C4-2B (cell line): ENCODE measurements around the gene GRID1.

ENCODE experiments used
- H3K27ac ChIP-seq: fragments of 450-650 bp; 2 replicates; pipeline ENCODE4 v1.5.1; 2017
- CTCF ChIP-seq: fragments of 450-650 bp; conservative IDR thresholded peaks from 2 replicates; pipeline ENCODE4 v1.5.1; 2017; ENCODE audit warnings: mild to moderate bottlenecking
- ZFX ChIP-seq: fragments of 450-650 bp; IDR thresholded peaks from 2 replicates; pipeline ENCODE4 v1.6.1; 2017

Gene GRID1

DNA sequence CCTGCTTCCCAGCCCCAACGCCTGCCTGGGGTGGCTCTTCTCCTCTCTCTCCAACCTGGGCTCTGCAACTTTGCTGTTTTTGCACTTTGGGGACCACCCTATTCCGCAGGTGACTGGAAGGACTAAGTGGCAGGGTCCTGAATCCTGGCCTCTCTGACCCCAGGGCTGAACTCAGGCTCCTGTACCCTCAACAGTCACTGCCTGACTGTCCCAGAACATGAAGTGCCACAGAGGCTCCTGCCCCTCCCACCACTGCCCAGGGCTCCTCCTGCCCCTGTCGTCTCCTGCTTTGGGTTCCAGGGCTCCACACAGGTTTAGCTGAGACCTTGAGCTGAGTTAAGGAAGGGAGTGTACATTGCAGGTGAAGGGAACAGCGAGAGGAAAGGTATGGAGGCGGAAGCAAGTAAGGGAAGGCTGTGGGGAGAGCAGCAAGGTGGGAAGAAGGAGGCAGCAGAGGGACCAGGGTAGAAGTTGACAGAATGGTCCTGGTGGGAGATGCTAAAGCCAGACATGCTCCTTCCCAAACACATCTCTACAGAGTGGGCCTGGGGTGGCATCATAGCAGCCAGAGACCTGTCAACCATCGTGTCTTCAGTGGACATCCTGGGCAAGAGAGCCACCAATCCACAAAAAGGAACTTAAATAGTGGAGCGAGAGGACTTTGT is 5.7 kb upstream of the GRID1 start:
- TF ChIP-seq ZFX, result no peak
- no peak for TF ChIP-seq CTCF
- H3K27ac ChIP-seq, result no peak overlapping the region

DNA sequence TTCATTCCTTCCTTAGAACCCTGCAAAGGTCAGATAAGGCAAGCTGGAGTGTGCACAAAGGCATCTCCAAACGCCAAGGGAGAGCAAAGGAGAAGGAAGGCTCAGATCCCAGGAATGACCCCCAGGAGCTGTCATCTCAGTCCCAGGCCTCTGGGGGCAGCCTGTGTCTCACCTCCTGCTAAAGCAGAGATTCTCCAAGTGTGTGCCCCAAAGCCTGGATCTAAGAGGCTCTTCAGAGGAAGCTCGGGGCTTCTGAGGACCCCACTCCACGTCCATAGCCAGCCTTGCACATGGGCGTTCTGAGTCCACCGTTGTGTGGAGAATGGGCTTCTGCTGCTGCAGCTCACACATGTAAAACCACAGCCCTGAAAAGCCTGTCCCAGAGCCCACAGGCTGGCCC is 5.1 kb upstream of the GRID1 start:
- no peak for TF ChIP-seq ZFX
- TF ChIP-seq CTCF, result no peak
- H3K27ac ChIP-seq, result no peak overlapping the region

DNA sequence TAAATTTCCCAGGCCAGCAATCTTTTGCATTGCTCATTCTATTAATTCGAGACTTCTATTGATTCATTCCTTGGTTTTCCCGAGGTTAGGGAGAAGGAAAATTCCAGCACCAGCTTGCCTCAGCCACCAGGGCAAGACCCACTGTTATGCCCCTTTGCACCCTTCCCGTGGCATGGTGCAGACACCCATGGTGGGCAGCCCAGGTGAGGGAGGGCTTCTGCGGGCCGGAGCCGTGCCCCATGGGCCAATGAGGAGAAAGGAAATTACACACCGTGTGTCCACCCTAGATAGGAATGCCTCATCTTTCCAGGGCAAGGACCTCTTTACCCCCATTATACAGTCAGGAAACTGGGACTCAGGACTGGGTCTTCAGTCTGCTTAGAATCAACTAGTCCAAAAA is 4.5 kb upstream of the GRID1 start:
- no peak overlapping the region for H3K27ac ChIP-seq
- no peak for TF ChIP-seq CTCF
- TF ChIP-seq ZFX, result no peak

DNA sequence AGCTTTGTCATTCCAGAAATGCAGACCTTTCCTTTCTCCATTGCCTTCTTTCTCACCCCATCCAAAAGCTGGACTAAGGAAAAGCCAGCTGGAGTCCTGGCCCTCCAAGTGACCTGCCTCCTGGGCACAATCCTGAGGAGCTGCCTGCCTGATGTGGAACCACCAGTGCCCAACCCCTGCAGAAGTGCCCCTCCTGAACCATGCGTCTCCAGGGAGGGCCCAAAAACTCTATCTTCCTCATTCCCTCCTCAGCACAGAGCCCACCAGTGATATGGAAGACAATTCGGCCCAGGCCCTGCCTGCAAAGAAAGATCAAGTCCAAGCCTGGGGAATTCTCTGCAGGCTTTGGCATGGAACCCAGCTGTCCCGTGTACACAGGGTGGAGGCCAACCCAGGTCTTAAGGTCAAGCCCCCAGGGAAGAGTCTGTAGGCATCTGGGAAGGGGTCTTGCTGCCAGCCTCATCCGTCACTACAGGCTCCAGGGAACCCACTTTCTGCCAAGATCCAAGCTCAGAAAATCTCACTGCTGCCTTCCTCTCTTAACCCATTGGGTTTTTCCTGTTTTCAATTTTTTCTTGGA is 3.5 kb upstream of the GRID1 start:
- TF ChIP-seq CTCF (no peak), ZFX (no peak)
- no peak overlapping the region for H3K27ac ChIP-seq

GRCh38 chr10:86368987-86369386 is 2.4 kb upstream of the GRID1 start:
- TF ChIP-seq ZFX (no peak), CTCF (no peak)
- H3K27ac ChIP-seq, result no peak overlapping the region

- no peak overlapping the region for H3K27ac ChIP-seq
- TF ChIP-seq CTCF, result no peak
Observed at GRCh38 chr10:86368046-86368445, 1.5 kb upstream of the GRID1 start.

DNA sequence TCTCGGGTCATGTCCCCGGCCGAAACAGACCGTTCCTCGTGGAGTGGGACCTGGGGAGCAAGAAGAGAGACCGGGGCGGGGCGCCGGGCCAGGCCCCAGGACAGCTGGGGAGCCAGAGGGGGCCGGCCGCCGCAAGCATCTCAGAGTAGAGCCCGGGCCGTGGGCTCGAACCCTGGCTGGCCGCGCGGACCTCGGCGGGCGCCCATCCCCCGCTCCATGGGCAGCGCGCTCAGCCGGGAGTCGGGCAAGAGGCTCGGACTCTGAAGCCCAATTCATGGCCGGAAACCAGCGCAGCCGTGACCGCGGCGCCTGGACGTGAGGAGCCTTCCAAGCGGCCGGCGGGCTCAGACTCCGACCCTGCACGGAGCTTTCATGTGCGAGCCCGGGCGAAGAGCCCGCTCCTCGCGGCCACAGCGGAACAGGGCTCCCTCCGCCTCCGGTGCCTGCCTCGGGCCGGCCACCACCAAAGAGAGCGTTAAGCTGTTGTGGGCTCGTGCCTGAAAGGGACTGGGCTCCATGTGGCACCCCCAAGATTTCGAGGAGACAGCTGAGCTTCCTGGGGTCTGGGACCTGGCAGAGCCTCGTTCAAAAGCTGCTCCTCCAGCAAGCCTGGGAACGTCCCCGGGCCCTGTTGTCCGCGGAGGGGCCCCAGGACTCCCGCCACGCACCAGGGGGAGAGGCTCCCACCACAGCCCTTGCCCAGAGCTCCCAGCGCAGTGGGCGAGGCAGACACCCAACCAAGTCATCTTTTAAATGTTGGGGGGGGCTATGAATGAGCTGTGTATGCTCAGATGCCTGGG is 757 bp upstream of the GRID1 start:
- no peak overlapping the region for H3K27ac ChIP-seq
- TF ChIP-seq ZFX (no peak), CTCF (no peak)
